ENCODE results near the gene ADARB2.
A peak's percentile ranks its signal among the peaks of the same experiment; 100 is the strongest.

ADARB2 gene

DNA sequence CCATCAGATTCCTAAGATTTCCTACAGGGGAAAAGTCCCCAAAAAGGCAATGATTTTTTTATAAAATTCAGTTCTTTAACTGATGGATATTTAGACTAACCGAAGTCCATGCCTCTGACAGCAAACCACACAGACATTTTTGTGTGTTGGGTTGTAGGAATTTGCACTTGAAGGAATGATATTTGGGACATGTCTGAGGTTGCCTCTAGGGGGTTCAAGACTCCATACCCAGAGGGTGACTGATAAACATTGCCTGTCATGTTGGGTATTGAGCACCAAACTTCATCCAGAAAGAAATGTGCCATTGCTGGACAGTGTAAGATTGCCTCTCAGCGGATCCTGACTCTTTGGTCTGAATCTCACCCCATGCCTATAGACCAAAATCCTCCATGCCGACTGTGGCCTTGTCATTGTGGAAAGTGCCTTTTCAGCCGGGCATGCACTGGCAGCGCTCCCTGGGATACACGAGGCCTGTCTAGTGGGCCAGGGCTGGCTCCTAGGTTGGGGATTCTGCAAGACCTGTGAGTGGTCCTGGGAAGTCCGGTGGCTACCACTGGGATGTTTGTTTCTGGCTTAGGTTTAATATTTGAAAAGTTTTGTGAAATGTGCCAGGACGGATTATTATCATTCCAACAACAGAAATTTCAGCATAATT is 428.2 kb downstream of the ADARB2 start:
- ChIA-PET CTCF (no interaction called here), POLR2A (no interaction called here)
- TF ChIP-seq CTCF (IDR thresholded peaks at IDR 0.05; ENCODE audit: control extremely low read depth, extremely low read depth, low read depth, missing control alignments), result no peak

DNA sequence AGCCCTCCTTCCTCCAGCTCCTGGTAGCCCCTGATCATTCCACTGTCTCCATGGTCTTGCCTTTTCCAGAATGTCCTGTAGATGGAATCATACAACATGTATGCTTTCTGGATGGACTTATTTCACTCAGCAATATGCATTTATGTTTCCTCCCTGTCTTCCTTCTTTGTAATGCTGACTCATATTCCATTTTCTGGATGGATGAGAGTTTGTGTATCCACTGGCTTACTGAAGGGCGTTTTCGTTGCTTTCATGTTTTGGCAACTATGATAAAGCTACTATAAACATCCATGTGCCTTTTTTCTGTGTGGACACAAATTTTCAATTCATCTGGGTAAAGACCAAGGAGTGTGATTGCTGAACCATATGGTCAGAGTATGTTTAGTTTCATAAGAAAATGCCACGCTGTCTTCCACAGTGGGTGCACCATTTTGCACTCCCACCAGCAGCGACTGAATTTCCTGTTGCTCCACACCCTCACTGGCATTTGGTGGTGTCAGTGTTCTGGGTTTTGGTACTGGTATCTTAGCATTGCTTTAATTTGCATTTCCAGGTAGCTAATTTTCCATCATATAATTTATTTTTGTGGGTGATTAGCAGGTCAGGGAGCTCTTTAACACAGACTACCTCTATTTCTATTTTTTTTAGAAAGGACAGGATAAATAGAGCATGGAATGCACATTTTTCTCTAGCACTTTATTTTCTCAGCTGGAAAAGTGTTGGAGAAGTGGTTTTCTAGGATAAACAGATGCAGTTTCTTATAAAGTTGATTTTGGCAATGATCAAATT is 429.0 kb downstream of the ADARB2 start:
- no peak for DNase-seq (ENCODE audit: extremely low spot score)
- TF ChIP-seq CTCF (IDR thresholded peaks at IDR 0.05; ENCODE audit: control extremely low read depth, extremely low read depth, low read depth, missing control alignments), result no peak
- POLR2A ChIA-PET, result no interaction called here
- CTCF ChIA-PET, result no interaction called here

More for the DNA sequence above, 428.2 kb downstream of the ADARB2 start:
- no peak for DNase-seq (ENCODE audit: extremely low spot score)

- CTCF ChIA-PET, result no interaction called here
- DNase-seq (ENCODE audit: extremely low spot score), result no peak
- TF ChIP-seq CTCF (IDR thresholded peaks at IDR 0.05; ENCODE audit: control extremely low read depth, extremely low read depth, low read depth, missing control alignments), result peak; percentile 24
- POLR2A ChIA-PET, result no interaction called here
These were observed 436.2 kb downstream of the ADARB2 start for GRCh38 chr10:1301143-1301542.

DNA sequence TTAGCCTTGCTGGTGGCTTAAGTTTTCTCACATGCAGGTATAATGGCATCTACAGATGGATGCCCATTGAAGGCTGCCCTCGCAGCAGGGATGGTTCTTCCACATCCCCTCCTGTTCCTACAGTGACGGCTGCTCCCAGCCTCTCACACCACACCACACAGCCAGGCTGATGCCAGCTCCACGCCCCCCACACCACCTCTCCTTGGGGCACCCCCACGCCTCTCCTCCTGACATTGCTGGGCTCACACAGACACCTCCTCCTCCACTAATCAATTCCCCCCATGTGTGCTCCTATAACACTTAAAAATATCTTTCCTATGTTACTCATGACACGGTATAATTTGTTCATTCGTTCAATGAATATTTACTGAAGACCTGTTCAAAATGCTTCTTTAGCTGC is 437.1 kb downstream of the ADARB2 start:
- no peak for DNase-seq (ENCODE audit: extremely low spot score)
- TF ChIP-seq CTCF (IDR thresholded peaks at IDR 0.05; ENCODE audit: control extremely low read depth, extremely low read depth, low read depth, missing control alignments), result no peak
- ChIA-PET CTCF (no interaction called here), POLR2A (no interaction called here)

DNA sequence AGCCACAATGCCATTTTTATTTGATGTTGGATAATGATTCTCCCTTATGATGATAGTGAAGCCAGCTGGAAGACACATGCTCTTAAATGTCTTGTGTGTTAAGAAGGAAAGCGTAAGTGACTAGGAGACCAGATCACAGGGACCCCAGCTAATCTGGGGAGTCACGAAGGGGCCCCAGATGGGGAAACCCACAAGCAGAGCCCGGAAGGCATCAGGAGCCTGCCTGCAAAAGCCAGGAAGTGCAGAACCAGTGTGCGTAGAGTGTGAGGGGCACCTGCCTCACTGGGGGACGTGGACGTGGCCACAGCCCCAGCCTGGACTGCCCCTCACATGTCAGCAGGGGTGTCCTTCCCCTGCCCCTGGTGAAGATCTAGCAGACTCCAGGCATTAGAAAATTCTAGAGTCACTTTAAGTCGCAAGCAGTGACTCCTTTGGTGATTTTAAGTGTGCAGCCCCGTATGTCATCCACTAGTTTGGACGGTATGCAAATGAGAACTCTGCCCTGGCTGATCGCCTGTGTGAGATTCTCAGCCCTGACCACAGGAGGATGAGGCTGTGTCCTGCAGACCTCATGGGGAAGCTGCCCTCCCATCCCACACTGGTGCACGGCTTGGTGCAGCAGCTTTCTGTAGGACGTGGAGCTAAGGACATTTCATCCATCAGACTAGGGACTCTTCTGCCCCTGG is 438.1 kb downstream of the ADARB2 start:
- ChIA-PET POLR2A (no interaction called here), CTCF (no interaction called here)
- no peak for TF ChIP-seq CTCF (IDR thresholded peaks at IDR 0.05; ENCODE audit: control extremely low read depth, extremely low read depth, low read depth, missing control alignments)
- no peak for DNase-seq (ENCODE audit: extremely low spot score)

GRCh38 chr10:1297566-1298301 is 439.6 kb downstream of the ADARB2 start:
- DNase-seq (ENCODE audit: extremely low spot score), result no peak
- TF ChIP-seq CTCF (IDR thresholded peaks at IDR 0.05; ENCODE audit: control extremely low read depth, extremely low read depth, low read depth, missing control alignments), result no peak
- POLR2A ChIA-PET, result no interaction called here
- CTCF ChIA-PET, result no interaction called here

All from GM10248 (cell line).